ENCODE measurements around the gene UGT8. TPM values are rescaled to one million over a fixed set of nuclear protein-coding genes. Genes with fewer than 3 reads are reported as not detected.
"Not testable (repeated sequence)": the region's sequence is repeated elsewhere in the genome, so short reads cannot be mapped to it uniquely, and the experiment has no call there.

Gene UGT8
- total RNA-seq, 1 experiment from 2014 or later, result 3.7 TPM

- H3K4me2 ChIP-seq, result no peak overlapping the region
- H2AFZ ChIP-seq, result no peak overlapping the region
- H3K27ac ChIP-seq, result no peak overlapping the region
- no peak for DNase-seq
- intact Hi-C loops (cut with micrococcal nuclease; ENCODE audit: unreplicated experiment), result no loop called here
- no peaks in the 10 kb centered on the region for H3K4me1 ChIP-seq (replicated peaks; ENCODE audit: insufficient read depth)
- no peaks in the 10 kb centered on the region for H3K36me3 ChIP-seq (ENCODE audit: low read depth)
- no peak overlapping the region for H3K4me3 ChIP-seq
- H3K9me3 ChIP-seq (ENCODE audit: insufficient read depth, low read depth), result no peaks in the 10 kb centered on the region
- POLR2A ChIA-PET (ENCODE audit: unreplicated experiment), result no interaction called here
- CTCF ChIA-PET, result interaction anchor here (0.7 kb wide), 1 partner anchor 40 kb away, joined by 3 read pairs; no protein-coding TSS in a partner anchor
- H3K9me2 ChIP-seq (ENCODE audit: insufficient read depth), result no peaks in the 10 kb centered on the region
- TF ChIP-seq, protein P1, sequence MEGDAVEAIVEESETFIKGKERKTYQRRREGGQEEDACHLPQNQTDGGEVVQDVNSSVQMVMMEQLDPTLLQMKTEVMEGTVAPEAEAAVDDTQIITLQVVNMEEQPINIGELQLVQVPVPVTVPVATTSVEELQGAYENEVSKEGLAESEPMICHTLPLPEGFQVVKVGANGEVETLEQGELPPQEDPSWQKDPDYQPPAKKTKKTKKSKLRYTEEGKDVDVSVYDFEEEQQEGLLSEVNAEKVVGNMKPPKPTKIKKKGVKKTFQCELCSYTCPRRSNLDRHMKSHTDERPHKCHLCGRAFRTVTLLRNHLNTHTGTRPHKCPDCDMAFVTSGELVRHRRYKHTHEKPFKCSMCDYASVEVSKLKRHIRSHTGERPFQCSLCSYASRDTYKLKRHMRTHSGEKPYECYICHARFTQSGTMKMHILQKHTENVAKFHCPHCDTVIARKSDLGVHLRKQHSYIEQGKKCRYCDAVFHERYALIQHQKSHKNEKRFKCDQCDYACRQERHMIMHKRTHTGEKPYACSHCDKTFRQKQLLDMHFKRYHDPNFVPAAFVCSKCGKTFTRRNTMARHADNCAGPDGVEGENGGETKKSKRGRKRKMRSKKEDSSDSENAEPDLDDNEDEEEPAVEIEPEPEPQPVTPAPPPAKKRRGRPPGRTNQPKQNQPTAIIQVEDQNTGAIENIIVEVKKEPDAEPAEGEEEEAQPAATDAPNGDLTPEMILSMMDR (conservative IDR thresholded peaks at IDR 0.05), result no peak
- no peak for TF ChIP-seq EZH2 (IDR thresholded peaks at IDR 0.05; ENCODE audit: low read depth)
- no peaks in the 10 kb centered on the region for H3K79me2 ChIP-seq (ENCODE audit: low read depth)
- no peaks in the 10 kb centered on the region for H3K27me3 ChIP-seq (ENCODE audit: insufficient read depth, low read depth)
- no peaks in the 10 kb centered on the region for H3F3A ChIP-seq (ENCODE audit: insufficient read depth, low read depth)
- no TSS peak for BruUV-seq (replicated peaks)
- no peaks in the 10 kb centered on the region for H4K20me1 ChIP-seq (ENCODE audit: insufficient read depth)
Observed at GRCh38 chr4:114607056-114607455, 8.4 kb downstream of the UGT8 start.

DNA sequence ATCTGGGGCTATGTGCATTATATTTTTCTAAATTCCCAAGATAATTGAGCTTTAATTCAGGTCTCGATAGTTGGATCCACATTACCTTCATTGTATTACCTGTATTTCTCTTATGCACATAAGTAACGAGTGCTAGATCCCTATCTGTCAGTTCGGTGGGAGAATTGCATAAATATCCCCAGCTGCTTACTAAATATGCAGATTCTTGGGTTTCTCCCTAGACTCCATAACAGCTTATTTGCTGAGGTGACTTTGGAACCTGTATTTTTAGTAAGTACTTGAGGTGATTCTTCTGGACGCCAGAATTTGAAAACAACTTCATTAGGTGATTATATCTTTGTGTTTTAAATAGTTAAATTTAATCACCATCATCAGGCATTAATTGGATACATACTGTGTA, 15.0 kb downstream of the UGT8 start:
- Histone ChIP-seq H3K4me2 (no peak overlapping the region), H3K4me1 (replicated peaks; ENCODE audit: insufficient read depth) (no peaks in the 10 kb centered on the region), H3K79me2 (ENCODE audit: low read depth) (no peaks in the 10 kb centered on the region), H4K20me1 (ENCODE audit: insufficient read depth) (no peaks in the 10 kb centered on the region), H3K27me3 (ENCODE audit: insufficient read depth, low read depth) (no peaks in the 10 kb centered on the region), H3K4me3 (no peak overlapping the region), H3K27ac (no peak overlapping the region), H3K9me3 (ENCODE audit: insufficient read depth, low read depth) (no peaks in the 10 kb centered on the region), H3F3A (ENCODE audit: insufficient read depth, low read depth) (no peaks in the 10 kb centered on the region), H3K9me2 (ENCODE audit: insufficient read depth) (no peaks in the 10 kb centered on the region), H2AFZ (no peak overlapping the region), H3K36me3 (ENCODE audit: low read depth) (no peaks in the 10 kb centered on the region)
- ChIA-PET CTCF (no interaction called here), POLR2A (ENCODE audit: unreplicated experiment) (no interaction called here)
- no peak for DNase-seq
- BruUV-seq (replicated peaks), result no TSS peak
- TF ChIP-seq EZH2 (IDR thresholded peaks at IDR 0.05; ENCODE audit: low read depth), result no peak
- TF ChIP-seq, protein P1 (conservative IDR thresholded peaks at IDR 0.05), result no peak
- intact Hi-C loops (cut with micrococcal nuclease; ENCODE audit: unreplicated experiment), result no loop called here

DNA sequence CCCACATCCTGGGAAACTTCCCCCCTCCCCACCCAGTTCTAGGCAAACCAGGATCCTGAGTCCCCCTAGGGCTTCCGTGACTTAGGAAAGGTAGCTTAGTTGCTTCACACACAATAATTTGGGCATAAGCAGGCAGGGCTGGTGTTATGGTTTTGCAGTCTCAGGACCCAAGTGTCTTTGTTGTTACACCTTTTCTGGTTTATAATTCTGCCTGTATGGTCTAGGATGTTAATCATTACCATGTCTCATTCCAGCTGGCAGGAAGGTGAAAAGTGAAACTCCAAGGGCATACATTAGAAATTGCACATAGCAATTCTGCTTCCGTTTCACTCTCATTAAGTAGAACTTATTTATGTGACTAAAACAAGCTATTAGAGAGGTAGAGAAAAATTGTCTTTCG, 16.8 kb downstream of the UGT8 start:
- no peaks in the 10 kb centered on the region for H3K4me1 ChIP-seq (replicated peaks; ENCODE audit: insufficient read depth)
- no peaks in the 10 kb centered on the region for H3F3A ChIP-seq (ENCODE audit: insufficient read depth, low read depth)
- H4K20me1 ChIP-seq (ENCODE audit: insufficient read depth), result no peaks in the 10 kb centered on the region
- no peak for DNase-seq
- H3K4me3 ChIP-seq, result no peak overlapping the region
- no peaks in the 10 kb centered on the region for H3K36me3 ChIP-seq (ENCODE audit: low read depth)
- CTCF ChIA-PET, result interaction anchor here (0.6 kb wide), 1 partner anchor 16 kb away, joined by 3 read pairs; no protein-coding TSS in a partner anchor
- BruUV-seq (replicated peaks), result no TSS peak
- H3K9me3 ChIP-seq (ENCODE audit: insufficient read depth, low read depth), result no peaks in the 10 kb centered on the region
- TF ChIP-seq, protein P1 (conservative IDR thresholded peaks at IDR 0.05), result no peak
- no peak for TF ChIP-seq EZH2 (IDR thresholded peaks at IDR 0.05; ENCODE audit: low read depth)
- H3K79me2 ChIP-seq (ENCODE audit: low read depth), result no peaks in the 10 kb centered on the region
- H3K27ac ChIP-seq, result no peak overlapping the region
- POLR2A ChIA-PET (ENCODE audit: unreplicated experiment), result interaction anchor here (0.5 kb wide), 1 partner anchor 13 kb away, joined by 5 read pairs; no protein-coding TSS in a partner anchor
- H2AFZ ChIP-seq, result no peak overlapping the region
- H3K4me2 ChIP-seq, result no peak overlapping the region
- H3K27me3 ChIP-seq (ENCODE audit: insufficient read depth, low read depth), result no peaks in the 10 kb centered on the region
- H3K9me2 ChIP-seq (ENCODE audit: insufficient read depth), result no peaks in the 10 kb centered on the region
- intact Hi-C loops (cut with micrococcal nuclease; ENCODE audit: unreplicated experiment), result no loop called here

GRCh38 chr4:114616036-114616435, 17.4 kb downstream of the UGT8 start:
- H3K4me3 ChIP-seq; intact Hi-C loops (cut with micrococcal nuclease; ENCODE audit: unreplicated experiment); BruUV-seq (replicated peaks); H3K79me2 ChIP-seq (ENCODE audit: low read depth); H3K9me2 ChIP-seq (ENCODE audit: insufficient read depth); H3K27ac ChIP-seq; H2AFZ ChIP-seq; H3K4me1 ChIP-seq (replicated peaks; ENCODE audit: insufficient read depth); H3K36me3 ChIP-seq (ENCODE audit: low read depth); H4K20me1 ChIP-seq (ENCODE audit: insufficient read depth); CTCF ChIA-PET; H3K27me3 ChIP-seq (ENCODE audit: insufficient read depth, low read depth); H3K9me3 ChIP-seq (ENCODE audit: insufficient read depth, low read depth); H3K4me2 ChIP-seq; H3F3A ChIP-seq (ENCODE audit: insufficient read depth, low read depth): not testable (repeated sequence)
- POLR2A ChIA-PET (ENCODE audit: unreplicated experiment), result interaction anchor here (0.5 kb wide), 1 partner anchor 13 kb away, joined by 5 read pairs; no protein-coding TSS in a partner anchor
- DNase-seq, result peak in 1 of 2 experiments; percentile 50
